AG04450 (cell line): ENCODE measurements around the gene CYB5A. TPM values are rescaled to one million over a fixed set of nuclear protein-coding genes. Genes with fewer than 3 reads are reported as not detected.

ENCODE experiments used
- CTCF ChIA-PET: fragments of 300-600, 350-600 bp; formaldehyde crosslinking; extraction: SDS; loops from one replicate; lab custom pipeline; 2022; ENCODE audit warnings: antibody characterized with exemption, inconsistent platforms; lab: Charles Lee
- POLR2A ChIA-PET: fragments of 350-600 bp; formaldehyde crosslinking; extraction: SDS; loops from one replicate; lab custom pipeline; 2021; ENCODE audit warnings: antibody characterized with exemption, inconsistent platforms; lab: Yijun Ruan, JAX
- DNase-seq: peaks from one replicate; pipeline ENCODE4 v3.0.0-alpha.2; 2011; ENCODE audit warnings: low read depth, low spot score
- H3K27ac ChIP-seq: one replicate; pipeline ENCODE4 v1.5.1; 2012; ENCODE audit warnings: low read depth, low read length, control low read depth
- H3K27me3 ChIP-seq: one replicate; pipeline ENCODE4 v1.6.0; 2012; ENCODE audit warnings: low read length; ENCODE audit not compliant: control insufficient read depth, insufficient read depth
- H3K4me3 ChIP-seq: 2 replicates; pipeline ENCODE4 v1.5.1; 2011; ENCODE audit warnings: mild to moderate bottlenecking, low read depth, low read length, control low read depth
- H3K9me3 ChIP-seq: 2 replicates; pipeline ENCODE4 v1.5.1; 2012; ENCODE audit warnings: low read length; ENCODE audit not compliant: control insufficient read depth, insufficient read depth
- CTCF ChIP-seq: IDR thresholded peaks from 2 replicates; pipeline ENCODE4 v1.5.1; 2011; ENCODE audit warnings: low read depth, low read length, control low read depth, inconsistent platforms
- polyA plus RNA-seq: library from polyadenylated mRNA; depleted of rRNA; stranded (reverse); fragments of >200 nt; gene quantifications from 2 replicates; pipeline ENCODE4 v1.2.3, GENCODE V29; 2011

CYB5A gene
- polyA plus RNA-seq, 1 experiment: 95.2 TPM

- DNase-seq: no peak
- Histone ChIP-seq H3K4me3 (no peak overlapping the region), H3K27me3 (no peaks in the 10 kb centered on the region), H3K27ac (no peak overlapping the region), H3K9me3 (peaks cover 16% of the 10 kb centered on the region)
- CTCF ChIA-PET: interaction anchor here (1.2 kb wide), 1 partner anchor 31 kb away, joined by 5 read pairs; no protein-coding TSS in a partner anchor
- POLR2A ChIA-PET: no interaction called here
- TF ChIP-seq CTCF: no peak
Measured at GRCh38 chr18:74311000-74311399, 19.2 kb upstream of the CYB5A start.

- DNase-seq: no peak
- H3K9me3 ChIP-seq: peaks cover 10% of the 10 kb centered on the region
Measured at GRCh38 chr18:74310411-74310810, 18.6 kb upstream of the CYB5A start.

GRCh38 chr18:74303936-74304335 lies 12.2 kb upstream of the CYB5A start:
- H3K27me3 ChIP-seq: no peaks in the 10 kb centered on the region
- no peak for TF ChIP-seq CTCF
- no peak overlapping the region for H3K27ac ChIP-seq
- ChIA-PET CTCF (no interaction called here), POLR2A (no interaction called here)
- H3K9me3 ChIP-seq: no peaks in the 10 kb centered on the region
- no peak overlapping the region for H3K4me3 ChIP-seq
- no peak for DNase-seq

More at GRCh38 chr18:74310411-74310810, 18.6 kb upstream of the CYB5A start:
- peak; percentile 46 for TF ChIP-seq CTCF
- POLR2A ChIA-PET: no interaction called here
- no peak overlapping the region for H3K27ac ChIP-seq
- CTCF ChIA-PET: interaction anchor here (0.5 to 1.2 kb wide), 4 partner anchors 11 to 241 kb away, joined by 3 to 5 read pairs (median 4); no protein-coding TSS in a partner anchor
- H3K4me3 ChIP-seq: no peak overlapping the region
- H3K27me3 ChIP-seq: no peaks in the 10 kb centered on the region

GRCh38 chr18:74303306-74303705 lies 11.5 kb upstream of the CYB5A start:
- no peak overlapping the region for H3K4me3 ChIP-seq
- POLR2A ChIA-PET: no interaction called here
- no peaks in the 10 kb centered on the region for H3K9me3 ChIP-seq
- no peaks in the 10 kb centered on the region for H3K27me3 ChIP-seq
- CTCF ChIA-PET: no interaction called here
- H3K27ac ChIP-seq: no peak overlapping the region
- no peak for DNase-seq
- TF ChIP-seq CTCF: no peak

DNA sequence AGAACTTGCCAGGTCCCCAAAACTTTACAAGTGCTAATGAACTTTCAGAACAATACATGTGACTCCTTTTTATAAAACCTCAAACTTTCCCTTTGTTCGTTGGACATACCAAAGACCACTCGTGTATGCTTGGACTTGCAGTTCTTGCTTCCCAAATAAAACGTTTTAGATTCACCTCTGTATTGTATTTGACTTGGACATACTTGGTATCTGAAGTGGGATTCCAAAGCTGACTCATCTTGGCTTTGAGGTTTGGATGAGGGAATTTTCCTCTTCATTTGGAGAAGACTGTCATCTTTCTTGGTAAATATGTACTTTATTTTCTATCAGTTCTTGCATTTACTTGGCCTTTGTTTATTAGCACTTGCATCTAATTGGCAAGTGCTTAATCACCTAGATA lies 8.0 kb upstream of the CYB5A start:
- ChIA-PET POLR2A (no interaction called here), CTCF (no interaction called here)
- Histone ChIP-seq H3K27ac (no peak overlapping the region), H3K4me3 (no peak overlapping the region), H3K27me3 (no peaks in the 10 kb centered on the region), H3K9me3 (no peaks in the 10 kb centered on the region)
- DNase-seq: no peak
- no peak for TF ChIP-seq CTCF
